Vagina (tissue), 2 donors: Measurements from ENCODE around the gene ZNF474.

ENCODE experiments used
- CTCF ChIP-seq, 3 experiments: fragments of 450-650 bp in 2 of 3; fragments of 200-600 bp in 1 of 3; sonication (generic) in 1 of 3; IDR thresholded peaks; one replicate each; pipeline ENCODE4 v1.5.1; 2017 to 2019; ENCODE audit warnings: antibody characterized with exemption in 3 of 3, mild to moderate bottlenecking in 2 of 3, moderate library complexity in 2 of 3
- POLR2AphosphoS5 ChIP-seq, 2 donors: sonication (generic); formaldehyde crosslinking; IDR thresholded peaks; one replicate each; pipeline ENCODE4 v1.9.0; 2017; ENCODE audit warnings: antibody characterized with exemption in 2 of 2, mild to moderate bottlenecking in 2 of 2, low read depth in 1 of 2; ENCODE audit not compliant: insufficient read depth in 1 of 2

GRCh38 chr5:122120957-122121356, 8.4 kb upstream of the ZNF474 start:
- no peak for TF ChIP-seq CTCF (IDR thresholded peaks at IDR 0.05)
- peak in 1 of 2 donors; percentile 74 for TF ChIP-seq POLR2AphosphoS5 (IDR thresholded peaks at IDR 0.05; ENCODE audit: insufficient read depth in 1 of 2, low read depth in 1 of 2)
